Ishikawa (cell line): ENCODE results near the gene DAGLB.

ENCODE experiments used
- CEBPB ChIP-seq: IDR thresholded peaks from 2 replicates; pipeline ENCODE4 v1.6.1; 2012
- CREB1 ChIP-seq: IDR thresholded peaks from 2 replicates; pipeline ENCODE4 v1.6.1; 2012; ENCODE audit warnings: low read depth
- EGR1 ChIP-seq: IDR thresholded peaks from 2 replicates; pipeline ENCODE4 v1.6.1; 2012
- EP300 ChIP-seq: IDR thresholded peaks from 2 replicates; pipeline ENCODE4 v1.6.1; 2012; ENCODE audit warnings: borderline replicate concordance
- FOXM1 ChIP-seq: IDR thresholded peaks from 2 replicates; pipeline ENCODE4 v1.6.1; 2012; ENCODE audit warnings: low read depth, borderline replicate concordance
- NFIC ChIP-seq: IDR thresholded peaks from 2 replicates; pipeline ENCODE4 v1.6.1; 2012
- RAD21 ChIP-seq: IDR thresholded peaks from 2 replicates; pipeline ENCODE4 v1.6.1; 2012; ENCODE audit warnings: low read depth
- TAF1 ChIP-seq: IDR thresholded peaks from 2 replicates; pipeline ENCODE4 v1.6.1; 2012; ENCODE audit warnings: low read depth, mild to moderate bottlenecking
- TCF12 ChIP-seq: IDR thresholded peaks from 2 replicates; pipeline ENCODE4 v1.6.1; 2012; ENCODE audit warnings: low read depth
- TEAD4 ChIP-seq: IDR thresholded peaks from 2 replicates; pipeline ENCODE4 v1.6.1; 2012
- YY1 ChIP-seq: IDR thresholded peaks from 2 replicates; pipeline ENCODE4 v1.6.1; 2012; ENCODE audit warnings: low read depth
- ZBTB7A ChIP-seq: IDR thresholded peaks from 2 replicates; pipeline ENCODE4 v1.6.1; 2012; ENCODE audit warnings: low read depth
- TF ChIP-seq, protein P1 (sequence below): IDR thresholded peaks from 2 replicates; pipeline ENCODE4 v1.6.1; 2012
- TF ChIP-seq, protein P2 (sequence below): IDR thresholded peaks from 2 replicates; pipeline ENCODE4 v1.6.1; 2012; ENCODE audit warnings: low read depth, mild to moderate bottlenecking
- TF ChIP-seq, protein P3 (sequence below): IDR thresholded peaks from 2 replicates; pipeline ENCODE4 v1.6.1; 2012

DAGLB gene

DNA sequence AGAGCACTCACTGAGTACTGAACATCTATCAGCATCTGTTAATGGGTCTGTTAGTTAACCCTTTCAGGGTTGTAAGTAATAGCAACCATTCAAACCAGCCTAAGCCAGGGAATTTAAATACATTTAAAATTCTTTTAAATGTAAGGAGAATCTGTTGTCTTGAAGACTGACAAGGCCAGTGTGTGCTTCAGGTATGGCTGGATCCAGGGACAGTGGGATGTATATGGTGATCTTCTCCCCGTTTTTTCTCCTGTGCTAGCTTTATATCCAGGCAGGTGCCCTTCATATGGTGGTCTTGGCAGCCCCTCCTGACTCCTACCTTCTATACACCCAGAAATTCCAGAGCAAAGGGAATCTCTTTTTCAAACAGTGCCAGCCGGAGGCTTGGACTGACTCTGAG is 46.6 kb upstream of the DAGLB start:
- TF ChIP-seq CREB1 (no peak), CEBPB (no peak), YY1 (no peak), TAF1 (no peak), FOXM1 (no peak)
- TF ChIP-seq, protein P1, sequence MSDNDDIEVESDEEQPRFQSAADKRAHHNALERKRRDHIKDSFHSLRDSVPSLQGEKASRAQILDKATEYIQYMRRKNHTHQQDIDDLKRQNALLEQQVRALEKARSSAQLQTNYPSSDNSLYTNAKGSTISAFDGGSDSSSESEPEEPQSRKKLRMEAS = no peak

DNA sequence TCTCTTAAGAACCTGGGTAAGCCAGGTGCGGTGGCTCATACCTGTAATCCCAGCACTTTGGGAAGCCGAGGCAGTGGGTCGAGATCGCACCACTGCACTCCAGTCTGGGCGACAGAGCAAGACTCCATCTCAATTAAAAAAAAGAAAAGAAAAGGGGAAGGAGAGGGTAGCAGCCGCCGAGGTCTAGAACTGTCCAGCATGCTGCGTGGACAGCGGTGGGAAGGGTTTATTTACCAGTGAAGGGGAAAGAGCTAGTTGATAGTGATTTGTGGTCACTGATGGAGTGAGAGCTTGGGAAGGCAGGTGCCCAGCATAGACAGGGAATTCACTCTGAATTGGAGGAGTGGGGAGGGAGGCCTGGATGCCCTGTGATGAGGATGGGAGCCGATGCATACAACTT is 43.4 kb upstream of the DAGLB start:
- TF ChIP-seq TCF12 (no peak), FOXM1 (no peak), TEAD4 (no peak), NFIC (no peak), ZBTB7A (no peak), EP300 (no peak), YY1 (no peak), TAF1 (no peak), CREB1 (no peak), CEBPB (no peak), RAD21 (no peak), EGR1 (no peak)
- TF ChIP-seq, protein P2, sequence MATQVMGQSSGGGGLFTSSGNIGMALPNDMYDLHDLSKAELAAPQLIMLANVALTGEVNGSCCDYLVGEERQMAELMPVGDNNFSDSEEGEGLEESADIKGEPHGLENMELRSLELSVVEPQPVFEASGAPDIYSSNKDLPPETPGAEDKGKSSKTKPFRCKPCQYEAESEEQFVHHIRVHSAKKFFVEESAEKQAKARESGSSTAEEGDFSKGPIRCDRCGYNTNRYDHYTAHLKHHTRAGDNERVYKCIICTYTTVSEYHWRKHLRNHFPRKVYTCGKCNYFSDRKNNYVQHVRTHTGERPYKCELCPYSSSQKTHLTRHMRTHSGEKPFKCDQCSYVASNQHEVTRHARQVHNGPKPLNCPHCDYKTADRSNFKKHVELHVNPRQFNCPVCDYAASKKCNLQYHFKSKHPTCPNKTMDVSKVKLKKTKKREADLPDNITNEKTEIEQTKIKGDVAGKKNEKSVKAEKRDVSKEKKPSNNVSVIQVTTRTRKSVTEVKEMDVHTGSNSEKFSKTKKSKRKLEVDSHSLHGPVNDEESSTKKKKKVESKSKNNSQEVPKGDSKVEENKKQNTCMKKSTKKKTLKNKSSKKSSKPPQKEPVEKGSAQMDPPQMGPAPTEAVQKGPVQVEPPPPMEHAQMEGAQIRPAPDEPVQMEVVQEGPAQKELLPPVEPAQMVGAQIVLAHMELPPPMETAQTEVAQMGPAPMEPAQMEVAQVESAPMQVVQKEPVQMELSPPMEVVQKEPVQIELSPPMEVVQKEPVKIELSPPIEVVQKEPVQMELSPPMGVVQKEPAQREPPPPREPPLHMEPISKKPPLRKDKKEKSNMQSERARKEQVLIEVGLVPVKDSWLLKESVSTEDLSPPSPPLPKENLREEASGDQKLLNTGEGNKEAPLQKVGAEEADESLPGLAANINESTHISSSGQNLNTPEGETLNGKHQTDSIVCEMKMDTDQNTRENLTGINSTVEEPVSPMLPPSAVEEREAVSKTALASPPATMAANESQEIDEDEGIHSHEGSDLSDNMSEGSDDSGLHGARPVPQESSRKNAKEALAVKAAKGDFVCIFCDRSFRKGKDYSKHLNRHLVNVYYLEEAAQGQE = no peak
- TF ChIP-seq, protein P1 = no peak
- TF ChIP-seq, protein P3, sequence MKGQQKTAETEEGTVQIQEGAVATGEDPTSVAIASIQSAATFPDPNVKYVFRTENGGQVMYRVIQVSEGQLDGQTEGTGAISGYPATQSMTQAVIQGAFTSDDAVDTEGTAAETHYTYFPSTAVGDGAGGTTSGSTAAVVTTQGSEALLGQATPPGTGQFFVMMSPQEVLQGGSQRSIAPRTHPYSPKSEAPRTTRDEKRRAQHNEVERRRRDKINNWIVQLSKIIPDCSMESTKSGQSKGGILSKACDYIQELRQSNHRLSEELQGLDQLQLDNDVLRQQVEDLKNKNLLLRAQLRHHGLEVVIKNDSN = no peak

DNA sequence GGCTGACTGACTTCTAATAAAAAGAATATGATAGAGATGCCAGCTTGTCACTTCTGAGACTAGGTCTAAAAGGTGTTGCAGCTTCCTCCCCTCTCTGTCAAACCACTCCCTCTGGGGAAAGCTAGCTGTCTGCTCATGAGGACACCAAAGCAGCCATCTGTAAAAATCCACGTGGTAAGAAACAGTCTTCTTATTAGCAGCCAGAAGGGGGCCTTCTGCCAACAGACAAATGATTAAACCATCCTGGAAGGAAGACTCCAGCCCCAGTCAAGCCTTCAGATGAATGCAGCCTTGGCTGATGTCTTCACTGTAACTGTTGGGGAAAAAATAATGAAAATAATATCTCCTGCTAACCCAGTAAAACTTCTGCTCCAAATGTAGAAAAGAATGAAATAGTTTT is 41.9 kb upstream of the DAGLB start:
- TF ChIP-seq TAF1 (no peak), CREB1 (no peak), EP300 (no peak), CEBPB (no peak), RAD21 (no peak), TEAD4 (no peak), ZBTB7A (no peak), FOXM1 (no peak), TCF12 (no peak), YY1 (no peak)
- TF ChIP-seq, protein P2 = no peak
- TF ChIP-seq, protein P3 = no peak

DNA sequence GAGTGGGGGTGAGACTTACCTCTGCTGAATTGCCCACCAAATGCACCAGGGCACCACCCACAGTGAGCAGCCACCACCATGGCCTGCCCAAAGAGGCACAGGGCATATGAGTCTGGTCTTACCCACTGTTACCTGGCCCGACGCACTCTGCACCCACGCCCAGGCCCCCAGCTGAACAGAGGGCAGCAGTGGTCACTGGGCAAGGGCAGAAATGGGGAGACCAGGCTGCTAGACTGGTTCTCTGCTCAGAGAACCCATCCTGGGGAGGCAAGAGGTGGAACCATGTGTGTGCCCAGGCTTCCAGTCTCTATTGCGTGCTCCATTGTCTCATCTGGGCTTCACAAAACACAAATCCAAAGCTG is 39.4 kb upstream of the DAGLB start:
- no peak for TF ChIP-seq TEAD4
- no peak for TF ChIP-seq FOXM1
- TF ChIP-seq NFIC = no peak
- no peak for TF ChIP-seq CREB1
- no peak for TF ChIP-seq EGR1
- TF ChIP-seq, protein P3 = no peak
- no peak for TF ChIP-seq CEBPB
- no peak for TF ChIP-seq YY1
- no peak for TF ChIP-seq TCF12
- TF ChIP-seq ZBTB7A = no peak
- TF ChIP-seq EP300 = no peak
- TF ChIP-seq, protein P2 = no peak
- TF ChIP-seq TAF1 = no peak
- no peak for TF ChIP-seq RAD21
- TF ChIP-seq, protein P1 = no peak
